Endothelial cell (in vitro differentiated cells): ENCODE measurements around the gene CAMTA1. TPM values are rescaled to one million over a fixed set of nuclear protein-coding genes. Genes with fewer than 3 reads are reported as not detected.

Experiments
- DNase-seq: peaks from one replicate; pipeline ENCODE4 v3.0.0; 2021; ENCODE audit warnings: low spot score
- H3K27ac Mint-ChIP-seq: one replicate; pipeline ENCODE4 v1.8.0; 2021; ENCODE audit warnings: mixed read lengths, inconsistent platforms; ENCODE audit not compliant: unreplicated experiment
- H3K27me3 Mint-ChIP-seq: one replicate; pipeline ENCODE4 v1.8.0; 2021; ENCODE audit warnings: mild to moderate bottlenecking, moderate library complexity, mixed read lengths, inconsistent platforms; ENCODE audit not compliant: unreplicated experiment
- H3K36me3 Mint-ChIP-seq: one replicate; pipeline ENCODE4 v1.8.0; 2021; ENCODE audit warnings: mild to moderate bottlenecking, low read depth, mixed read lengths, inconsistent platforms; ENCODE audit not compliant: unreplicated experiment
- H3K4me1 Mint-ChIP-seq: one replicate; pipeline ENCODE4 v1.8.0; 2021; ENCODE audit warnings: mild to moderate bottlenecking, mixed read lengths, inconsistent platforms; ENCODE audit not compliant: unreplicated experiment
- H3K4me3 Mint-ChIP-seq: one replicate; pipeline ENCODE4 v1.8.0; 2021; ENCODE audit warnings: mild to moderate bottlenecking, mixed read lengths, inconsistent platforms; ENCODE audit not compliant: unreplicated experiment
- H3K9me3 Mint-ChIP-seq: one replicate; pipeline ENCODE4 v1.8.0; 2021; ENCODE audit warnings: mixed read lengths, inconsistent platforms; ENCODE audit not compliant: unreplicated experiment
- total RNA-seq: library from RNA; stranded (reverse); fragmentation: NEBNext Ultra II Directional; extraction: Animal tissue kit (Norgen Biotek cat#: 25700); gene quantifications from one replicate; pipeline ENCODE4 v1.2.1, GENCODE V29; 2021; ENCODE audit not compliant: unreplicated experiment
- TF ChIP-seq, protein P1 (sequence below): fragments of 200-600 bp; sonication (generic); IDR thresholded peaks from one replicate; pipeline ENCODE4 v1.5.0; 2021; ENCODE audit warnings: antibody characterized with exemption; ENCODE audit not compliant: unreplicated experiment

The CAMTA1 gene
- total RNA-seq, 1 donor from 2014 or later: 87.3 TPM

- Mint-ChIP-seq H3K4me1 (no peaks in the 10 kb centered on the region), H3K4me3 (no peak overlapping the region), H3K36me3 (no peaks in the 10 kb centered on the region), H3K27ac (no peak overlapping the region), H3K9me3 (no peaks in the 10 kb centered on the region), H3K27me3 (peaks cover 2% of the 10 kb centered on the region)
- TF ChIP-seq, protein P1, sequence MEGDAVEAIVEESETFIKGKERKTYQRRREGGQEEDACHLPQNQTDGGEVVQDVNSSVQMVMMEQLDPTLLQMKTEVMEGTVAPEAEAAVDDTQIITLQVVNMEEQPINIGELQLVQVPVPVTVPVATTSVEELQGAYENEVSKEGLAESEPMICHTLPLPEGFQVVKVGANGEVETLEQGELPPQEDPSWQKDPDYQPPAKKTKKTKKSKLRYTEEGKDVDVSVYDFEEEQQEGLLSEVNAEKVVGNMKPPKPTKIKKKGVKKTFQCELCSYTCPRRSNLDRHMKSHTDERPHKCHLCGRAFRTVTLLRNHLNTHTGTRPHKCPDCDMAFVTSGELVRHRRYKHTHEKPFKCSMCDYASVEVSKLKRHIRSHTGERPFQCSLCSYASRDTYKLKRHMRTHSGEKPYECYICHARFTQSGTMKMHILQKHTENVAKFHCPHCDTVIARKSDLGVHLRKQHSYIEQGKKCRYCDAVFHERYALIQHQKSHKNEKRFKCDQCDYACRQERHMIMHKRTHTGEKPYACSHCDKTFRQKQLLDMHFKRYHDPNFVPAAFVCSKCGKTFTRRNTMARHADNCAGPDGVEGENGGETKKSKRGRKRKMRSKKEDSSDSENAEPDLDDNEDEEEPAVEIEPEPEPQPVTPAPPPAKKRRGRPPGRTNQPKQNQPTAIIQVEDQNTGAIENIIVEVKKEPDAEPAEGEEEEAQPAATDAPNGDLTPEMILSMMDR: no peak
- DNase-seq: no peak
These were observed 210.5 kb downstream of the CAMTA1 start for GRCh38 chr1:6995789-6996188.

DNA sequence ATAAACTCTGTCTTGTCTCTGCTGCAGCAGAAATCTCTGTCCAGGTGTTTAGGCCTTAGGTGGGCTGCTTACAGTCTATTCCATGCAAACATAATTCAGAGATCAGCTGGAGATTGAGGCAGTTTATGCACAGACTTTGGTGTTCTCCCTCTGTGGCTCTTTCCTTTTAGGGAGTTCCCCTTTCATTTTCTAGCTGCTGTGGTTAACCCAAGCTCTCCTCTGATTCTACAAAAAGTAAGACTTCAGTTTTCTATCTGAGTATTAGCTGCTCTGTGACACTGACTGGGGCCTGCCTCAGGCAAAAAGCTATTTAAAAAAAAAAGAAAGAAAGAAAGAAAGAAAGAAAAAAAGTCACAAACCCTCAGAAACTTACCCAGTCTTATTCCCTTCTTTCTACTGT, 211.1 kb downstream of the CAMTA1 start:
- Mint-ChIP-seq H3K36me3 (no peaks in the 10 kb centered on the region), H3K27ac (no peak overlapping the region), H3K4me3 (no peak overlapping the region), H3K27me3 (peaks cover 3% of the 10 kb centered on the region), H3K4me1 (no peaks in the 10 kb centered on the region), H3K9me3 (no peaks in the 10 kb centered on the region)
- no peak for DNase-seq
- TF ChIP-seq, protein P1: no peak

DNA sequence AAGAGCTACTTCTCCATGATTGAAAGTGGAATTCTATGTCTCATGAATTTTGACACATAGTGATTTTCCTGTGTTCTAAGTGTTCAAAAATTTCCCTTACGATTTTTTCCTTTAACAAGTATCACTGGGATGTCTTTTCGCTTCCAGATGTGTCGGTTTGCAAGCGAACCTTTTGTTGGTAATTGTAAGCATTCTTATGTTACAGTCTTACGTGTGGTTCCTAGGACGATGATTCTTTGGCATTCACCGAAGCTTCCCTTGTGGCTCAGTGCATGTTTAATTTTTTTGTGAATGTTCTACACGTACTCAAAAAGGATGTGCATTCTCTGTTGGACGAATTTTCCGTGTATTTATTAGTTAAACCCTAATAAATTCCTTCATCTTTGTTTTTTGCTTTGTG, 211.6 kb downstream of the CAMTA1 start:
- Mint-ChIP-seq H3K36me3 (no peaks in the 10 kb centered on the region), H3K27ac (no peak overlapping the region), H3K27me3 (peaks cover 5% of the 10 kb centered on the region), H3K4me3 (no peak overlapping the region), H3K4me1 (no peaks in the 10 kb centered on the region), H3K9me3 (no peaks in the 10 kb centered on the region)
- TF ChIP-seq, protein P1: no peak
- no peak for DNase-seq

DNA sequence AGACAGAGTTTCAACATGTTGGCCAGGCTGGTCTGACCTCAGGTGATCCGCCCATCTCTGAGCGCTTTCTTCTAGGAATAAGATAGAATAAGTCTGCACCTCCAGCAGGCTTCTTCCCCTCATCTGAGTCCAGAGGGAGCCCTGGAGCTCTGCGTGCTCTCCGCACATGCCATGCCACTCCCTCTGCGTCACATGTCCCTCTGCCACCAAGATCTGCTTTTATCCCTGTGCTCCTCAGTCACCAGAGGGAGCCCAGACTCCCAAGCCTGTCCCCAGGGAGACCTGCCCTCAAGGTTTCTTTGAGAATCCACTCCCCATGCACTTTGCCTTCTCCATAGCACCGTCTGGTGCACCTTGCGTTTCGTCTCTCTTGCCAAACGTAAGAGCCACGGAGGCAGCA, 213.0 kb downstream of the CAMTA1 start:
- Mint-ChIP-seq H3K4me3 (no peak overlapping the region), H3K36me3 (no peaks in the 10 kb centered on the region), H3K4me1 (no peaks in the 10 kb centered on the region), H3K9me3 (no peaks in the 10 kb centered on the region), H3K27ac (no peak overlapping the region), H3K27me3 (peaks cover 5% of the 10 kb centered on the region)
- DNase-seq: peak; percentile 26
- TF ChIP-seq, protein P1: no peak

DNA sequence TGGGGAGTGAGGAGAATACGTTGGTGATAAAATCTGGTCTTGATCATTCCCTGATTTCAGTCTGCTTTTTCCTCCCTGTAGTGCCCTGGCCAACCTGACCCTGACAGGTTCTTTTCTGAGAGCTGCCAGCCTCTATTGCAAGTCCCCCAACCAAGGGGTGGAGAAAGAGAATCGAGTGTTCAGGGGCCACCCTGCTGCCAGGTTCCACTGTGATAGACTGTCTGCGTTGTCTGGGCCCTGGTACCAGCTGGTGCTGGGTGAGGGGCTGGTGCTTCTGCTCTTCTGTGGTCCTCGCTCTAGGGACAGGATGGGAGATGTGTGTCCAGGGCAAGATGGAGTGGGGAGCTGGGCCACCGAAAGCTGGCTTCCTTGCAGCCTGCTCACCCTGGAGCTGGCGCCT, 214.6 kb downstream of the CAMTA1 start:
- Mint-ChIP-seq H3K9me3 (no peaks in the 10 kb centered on the region), H3K4me1 (no peaks in the 10 kb centered on the region), H3K36me3 (no peaks in the 10 kb centered on the region), H3K27ac (no peak overlapping the region), H3K4me3 (no peak overlapping the region), H3K27me3 (peaks cover 5% of the 10 kb centered on the region)
- TF ChIP-seq, protein P1: no peak
- DNase-seq: no peak
